GM23338 (cell line): ENCODE data around the gene PPDPF. TPM values are rescaled to one million over a fixed set of nuclear protein-coding genes. Genes with fewer than 3 reads are reported as not detected.

Source experiments
- ATAC-seq: fragments of 200-7000 bp; cut with Tn5 transposase; 3 replicates; pipeline ENCODE4 v1.9.1; 2020
- DNase-seq: peaks from one replicate; pipeline ENCODE4 v3.0.0-alpha.2; 2015; ENCODE audit warnings: low spot score
- H2AFZ ChIP-seq: fragments of 200-600 bp; sonication (generic); 2 replicates; pipeline ENCODE4 v1.8.0; 2016; ENCODE audit warnings: antibody characterized with exemption, mild to moderate bottlenecking, moderate library complexity
- H3F3A ChIP-seq: fragments of 200-600 bp; sonication (generic); replicated peaks from 2 replicates; pipeline ENCODE4 v1.8.0; 2017; ENCODE audit warnings: antibody characterized with exemption, mixed run types, low read depth
- H3K27ac ChIP-seq: fragments of 200-600 bp; sonication (generic); 2 replicates; pipeline ENCODE4 v1.6.1; 2016; ENCODE audit warnings: low read depth
- H3K27me3 ChIP-seq: fragments of 200-600 bp; sonication (generic); 2 replicates; pipeline ENCODE4 v1.8.0; 2016; ENCODE audit warnings: mild to moderate bottlenecking, mixed run types, moderate library complexity; ENCODE audit not compliant: insufficient read depth
- H3K36me3 ChIP-seq: fragments of 200-600 bp; sonication (generic); 2 replicates; pipeline ENCODE4 v1.8.0; 2016; ENCODE audit warnings: mild to moderate bottlenecking; ENCODE audit not compliant: insufficient read depth
- H3K4me1 ChIP-seq: fragments of 200-600 bp; sonication (generic); 2 replicates; pipeline ENCODE4 v1.8.0; 2016; ENCODE audit warnings: mild to moderate bottlenecking, moderate library complexity; ENCODE audit not compliant: insufficient read depth
- H3K4me2 ChIP-seq: fragments of 200-600 bp; sonication (generic); 2 replicates; pipeline ENCODE4 v1.7.1; 2017; ENCODE audit warnings: mixed run types
- H3K4me3 ChIP-seq: fragments of 200-600 bp; sonication (generic); 2 replicates; pipeline ENCODE4 v1.6.1; 2016; ENCODE audit warnings: mixed run types
- H3K79me2 ChIP-seq: fragments of 200-600 bp; sonication (generic); replicated peaks from 2 replicates; pipeline ENCODE4 v1.8.0; 2017; ENCODE audit warnings: mild to moderate bottlenecking; ENCODE audit not compliant: insufficient read depth
- H3K9me2 ChIP-seq: fragments of 200-600 bp; sonication (generic); 2 replicates; pipeline ENCODE4 v1.8.0; 2017; ENCODE audit not compliant: insufficient read depth
- H4K20me1 ChIP-seq: fragments of 200-600 bp; sonication (generic); replicated peaks from 2 replicates; pipeline ENCODE4 v1.8.0; 2017; ENCODE audit warnings: mild to moderate bottlenecking; ENCODE audit not compliant: insufficient read depth
- H3K27ac Mint-ChIP-seq: 2 replicates; pipeline ENCODE4 v1.8.0; 2020; ENCODE audit warnings: inconsistent platforms, mild to moderate bottlenecking, moderate library complexity, mixed read lengths
- H3K27me3 Mint-ChIP-seq: 3 replicates; pipeline ENCODE4 v1.8.0; 2022; ENCODE audit warnings: low read depth, mild to moderate bottlenecking, moderate library complexity, mixed read lengths, inconsistent platforms; ENCODE audit not compliant: insufficient read depth, poor library complexity
- H3K36me3 Mint-ChIP-seq: 3 replicates; pipeline ENCODE4 v1.8.0; 2021; ENCODE audit warnings: low read depth, mild to moderate bottlenecking, inconsistent platforms, moderate library complexity, mixed read lengths
- H3K4me1 Mint-ChIP-seq: 3 replicates; pipeline ENCODE4 v1.8.0; 2020; ENCODE audit warnings: mild to moderate bottlenecking, inconsistent platforms, mixed read lengths
- H3K4me3 Mint-ChIP-seq: 3 replicates; pipeline ENCODE4 v1.8.0; 2021; ENCODE audit warnings: moderate library complexity, mild to moderate bottlenecking, inconsistent platforms, mixed read lengths
- H3K9me3 Mint-ChIP-seq: 3 replicates; pipeline ENCODE4 v1.8.0; 2020; ENCODE audit warnings: moderate library complexity, mild to moderate bottlenecking, inconsistent platforms, mixed read lengths
- CREB1 ChIP-seq: fragments of 250-450 bp; sonication (Bioruptor Pico); IDR thresholded peaks from 2 replicates; pipeline ENCODE4 v1.5.0; 2020; ENCODE audit warnings: low read depth, mild to moderate bottlenecking, moderate library complexity
- ETS1 ChIP-seq: IDR thresholded peaks from 2 replicates; pipeline ENCODE4 v1.6.1; 2016; ENCODE audit warnings: antibody characterized with exemption
- EZH2 ChIP-seq: fragments of 200-600 bp; sonication (generic); IDR thresholded peaks from one replicate; pipeline ENCODE4 v1.8.0; 2017; ENCODE audit warnings: antibody characterized with exemption, mild to moderate bottlenecking, low read depth; ENCODE audit not compliant: unreplicated experiment
- EZH2phosphoT487 ChIP-seq: fragments of 200-600 bp; sonication (generic); IDR thresholded peaks from one replicate; pipeline ENCODE4 v1.8.1; 2018; ENCODE audit warnings: antibody characterized with exemption; ENCODE audit not compliant: unreplicated experiment
- JUNB ChIP-seq: IDR thresholded peaks from one replicate; pipeline ENCODE4 v1.6.1; 2016; ENCODE audit warnings: antibody characterized with exemption; ENCODE audit not compliant: unreplicated experiment
- NANOG ChIP-seq: IDR thresholded peaks from 2 replicates; pipeline ENCODE4 v1.6.1; 2016; ENCODE audit warnings: antibody characterized with exemption, borderline replicate concordance
- POLR2AphosphoS5 ChIP-seq: IDR thresholded peaks from 2 replicates; pipeline ENCODE4 v1.6.1; 2016; ENCODE audit warnings: antibody characterized with exemption, low read depth
- STAT1 ChIP-seq: IDR thresholded peaks from one replicate; pipeline ENCODE4 v1.6.1; 2016; ENCODE audit warnings: antibody characterized with exemption; ENCODE audit not compliant: unreplicated experiment
- ZNF114 ChIP-seq: fragments of 250-450 bp; sonication (Bioruptor Pico); IDR thresholded peaks from 2 replicates; pipeline ENCODE4 v1.5.0; 2020; ENCODE audit warnings: mild to moderate bottlenecking, moderate library complexity
- ZNF331 ChIP-seq: fragments of 250-450 bp; sonication (Bioruptor Pico); IDR thresholded peaks from 2 replicates; pipeline ENCODE4 v1.5.0; 2020; ENCODE audit warnings: low read depth, mild to moderate bottlenecking, moderate library complexity
- ZNF462 ChIP-seq: fragments of 250-450 bp; sonication (Bioruptor Pico); IDR thresholded peaks from 2 replicates; pipeline ENCODE4 v1.5.0; 2020; ENCODE audit warnings: mild to moderate bottlenecking, moderate library complexity
- polyA plus RNA-seq: library from polyadenylated mRNA; unstranded; fragments of >200 nt; fragmentation: Nextera tagmentation; extraction: Ambion mirVana; gene quantifications from 2 replicates; pipeline ENCODE4 v1.2.1, GENCODE V29; 2016
- total RNA-seq: library from RNA; depleted of rRNA; stranded (reverse); fragments of >200 nt; shearing (Covaris generic); gene quantifications from 2 replicates; pipeline ENCODE4 v1.2.3, GENCODE V29; 2014

PPDPF gene
- total and polyA plus RNA-seq, 2 experiments from 2014 or later: 83.9 to 141 TPM

- no peaks in the 10 kb centered on the region for H3F3A ChIP-seq
- H3K27ac ChIP-seq: no peak overlapping the region
- Mint-ChIP-seq H3K4me1 (peaks cover 20% of the 10 kb centered on the region), H3K36me3 (peaks cover 4% of the 10 kb centered on the region; the same call in 1 of the 3 replicates), H3K9me3 (peaks cover 3% of the 10 kb centered on the region; the same call in 1 of the 3 replicates), H3K27ac (no peak overlapping the region), H3K4me3 (no peak overlapping the region; the same call in 2 of the 3 replicates), H3K27me3 (peaks cover 35% of the 10 kb centered on the region)
- H3K36me3 ChIP-seq: no peaks in the 10 kb centered on the region
- no peaks in the 10 kb centered on the region for H4K20me1 ChIP-seq
- H3K4me3 ChIP-seq: no peak overlapping the region
- TF ChIP-seq EZH2 (no peak), ETS1 (no peak), STAT1 (no peak)
- H3K79me2 ChIP-seq: no peaks in the 10 kb centered on the region
- ATAC-seq (no peak), DNase-seq (no peak)
- H3K27me3 ChIP-seq: peaks cover 27% of the 10 kb centered on the region
- H3K4me2 ChIP-seq: no peak overlapping the region
- H3K4me1 ChIP-seq: peaks cover 6% of the 10 kb centered on the region; the same call in 1 of the 2 replicates
- H3K9me2 ChIP-seq: 0 out of 2 replicates have a peak, but pooled peaks cover under 1% of the 10 kb centered on the region
- no peak overlapping the region for H2AFZ ChIP-seq
Measured at GRCh38 chr20:63486300-63486855, 34.2 kb upstream of the PPDPF start.

- peak overlapping the region; percentile 56 for H3K4me3 Mint-ChIP-seq
- Histone ChIP-seq H3F3A (no peaks in the 10 kb centered on the region), H3K27ac (no peak overlapping the region), H3K9me2 (0 out of 2 replicates have a peak, but pooled peaks cover 5% of the 10 kb centered on the region), H2AFZ (no peak overlapping the region), H3K27me3 (peaks cover 27% of the 10 kb centered on the region), H3K4me2 (peak overlapping the region; percentile 79), H3K4me1 (no peaks in the 10 kb centered on the region; the same call in 1 of the 2 replicates), H3K4me3 (peak overlapping the region; percentile 51), H4K20me1 (no peaks in the 10 kb centered on the region), H3K36me3 (no peaks in the 10 kb centered on the region), H3K79me2 (no peaks in the 10 kb centered on the region)
- peaks cover 39% of the 10 kb centered on the region for H3K27me3 Mint-ChIP-seq
- H3K27ac Mint-ChIP-seq: no peak overlapping the region
- H3K9me3 Mint-ChIP-seq: peaks cover 4% of the 10 kb centered on the region; the same call in 2 of the 3 replicates
- ATAC-seq: peak; percentile 6
- no peak for DNase-seq
- H3K36me3 Mint-ChIP-seq: peaks cover 13% of the 10 kb centered on the region
- peaks cover 13% of the 10 kb centered on the region for H3K4me1 Mint-ChIP-seq
- no peak for TF ChIP-seq POLR2AphosphoS5
- no peak for TF ChIP-seq JUNB
- no peak for TF ChIP-seq CREB1
- TF ChIP-seq ZNF331: no peak
- no peak for TF ChIP-seq NANOG
- no peak for TF ChIP-seq ZNF462 (CRISPR knock-in tag)
- TF ChIP-seq ZNF114 (CRISPR knock-in tag): no peak
- TF ChIP-seq EZH2phosphoT487: no peak
Measured at GRCh38 chr20:63487116-63487764, 33.3 kb upstream of the PPDPF start.
